ENCODE data around the gene TMEM92.
"Not testable (repeated sequence)": the region's sequence is repeated elsewhere in the genome, so short reads cannot be mapped to it uniquely, and the experiment has no call there.

Gene TMEM92

GRCh38 chr17:50276588-50277356 is 2.5 kb downstream of the TMEM92 start:
- no peak for DNase-seq

GRCh38 chr17:50277357-50277754 is 3.1 kb downstream of the TMEM92 start:
- no peak for DNase-seq

- no peak for DNase-seq
Measured at GRCh38 chr17:50278526-50279180, 4.4 kb downstream of the TMEM92 start.

GRCh38 chr17:50279181-50279526 is 4.9 kb downstream of the TMEM92 start:
- no peak for DNase-seq

GRCh38 chr17:50279639-50280038 is 5.4 kb downstream of the TMEM92 start:
- DNase-seq = no peak

- DNase-seq = no peak
Measured at GRCh38 chr17:50280068-50280467, 5.8 kb downstream of the TMEM92 start.

GRCh38 chr17:50280801-50281441 is 6.7 kb downstream of the TMEM92 start:
- DNase-seq = no peak

- no peak for DNase-seq
Measured at GRCh38 chr17:50281739-50282401, 7.6 kb downstream of the TMEM92 start.

GRCh38 chr17:50283246-50283645 is 9.0 kb downstream of the TMEM92 start:
- DNase-seq = no peak

- no peak for DNase-seq
Measured at GRCh38 chr17:50283714-50284113, 9.4 kb downstream of the TMEM92 start.

GRCh38 chr17:50285941-50286340 is 11.7 kb downstream of the TMEM92 start:
- no peak for DNase-seq

- DNase-seq = not testable (repeated sequence)
Measured at GRCh38 chr17:50287302-50287701, 13.0 kb downstream of the TMEM92 start.

GRCh38 chr17:50288306-50288705 is 14.0 kb downstream of the TMEM92 start:
- peak; percentile 16 to 79 for DNase-seq

GRCh38 chr17:50289278-50289677 is 15.0 kb downstream of the TMEM92 start:
- peak in 1 of 2 experiments; percentile 22 for DNase-seq

GRCh38 chr17:50289991-50290702 is 15.9 kb downstream of the TMEM92 start:
- peak; percentile 36 to 89 for DNase-seq

GRCh38 chr17:50290933-50291332 is 16.7 kb downstream of the TMEM92 start:
- DNase-seq = no peak

- DNase-seq = no peak
Measured at GRCh38 chr17:50292465-50292864, 18.2 kb downstream of the TMEM92 start.

GRCh38 chr17:50295021-50295420 is 20.8 kb downstream of the TMEM92 start:
- DNase-seq = no peak

- DNase-seq = peak; percentile 21 to 70
Measured at GRCh38 chr17:50297407-50297865, 23.2 kb downstream of the TMEM92 start.

GRCh38 chr17:50298018-50298417 is 23.8 kb downstream of the TMEM92 start:
- no peak for DNase-seq

GRCh38 chr17:50299776-50300175 is 25.5 kb downstream of the TMEM92 start:
- no peak for DNase-seq

- DNase-seq = not testable (repeated sequence)
Measured at GRCh38 chr17:50300824-50301223, 26.6 kb downstream of the TMEM92 start.

All from NCI-H446 (cell line).